Trophoblast cell (in vitro differentiated cells and primary cell): ENCODE data around the gene SLC7A8.

Experiments used
- DNase-seq, 2 donors: peaks; one replicate each; pipeline ENCODE4 v3.0.0-alpha.2; 2016
- H2AFZ ChIP-seq: 2 replicates; pipeline ENCODE4 v1.6.1; 2013; ENCODE audit warnings: low read length, moderate library complexity, mild to moderate bottlenecking; ENCODE audit not compliant: insufficient read depth, poor library complexity
- H2AK5ac ChIP-seq: 2 replicates; pipeline ENCODE4 v1.6.1; 2013; ENCODE audit warnings: mild to moderate bottlenecking, low read length
- H2BK120ac ChIP-seq: 2 replicates; pipeline ENCODE4 v1.6.1; 2013; ENCODE audit warnings: low read length, mild to moderate bottlenecking, moderate library complexity; ENCODE audit not compliant: insufficient read depth, poor library complexity
- H2BK12ac ChIP-seq: 2 replicates; pipeline ENCODE4 v1.6.1; 2013; ENCODE audit warnings: mild to moderate bottlenecking, low read length, moderate library complexity
- H2BK5ac ChIP-seq: 2 replicates; pipeline ENCODE4 v1.6.1; 2013; ENCODE audit warnings: low read length, low read depth, moderate library complexity, mild to moderate bottlenecking; ENCODE audit not compliant: poor library complexity
- H3K14ac ChIP-seq: 2 replicates; pipeline ENCODE4 v1.6.1; 2013; ENCODE audit warnings: mild to moderate bottlenecking, low read length
- H3K18ac ChIP-seq: 2 replicates; pipeline ENCODE4 v1.6.1; 2013; ENCODE audit warnings: mild to moderate bottlenecking, low read length
- H3K23ac ChIP-seq: 2 replicates; pipeline ENCODE4 v1.6.1; 2013; ENCODE audit warnings: low read length
- H3K27ac ChIP-seq: 2 replicates; pipeline ENCODE4 v1.5.1; 2013; ENCODE audit warnings: low read depth, mild to moderate bottlenecking, inconsistent platforms, low read length, moderate library complexity
- H3K27me3 ChIP-seq: 2 replicates; pipeline ENCODE4 v1.6.1; 2013; ENCODE audit warnings: inconsistent platforms, mild to moderate bottlenecking, low read length, moderate library complexity; ENCODE audit not compliant: insufficient read depth
- H3K36me3 ChIP-seq, 2 experiments: 1 replicate in 1 of 2; 2 replicates in 1 of 2; pipeline ENCODE4 v1.6.1; 2013; ENCODE audit warnings: low read length in 2 of 2, mild to moderate bottlenecking in 2 of 2, moderate library complexity in 1 of 2; ENCODE audit not compliant: insufficient read depth in 2 of 2, control insufficient read depth in 1 of 2
- H3K4ac ChIP-seq: 2 replicates; pipeline ENCODE4 v1.6.1; 2013; ENCODE audit warnings: low read depth, mild to moderate bottlenecking, low read length, moderate library complexity
- H3K4me1 ChIP-seq, 2 experiments: 1 replicate in 1 of 2; 2 replicates in 1 of 2; pipeline ENCODE4 v1.6.1; 2013; ENCODE audit warnings: low read length in 2 of 2, mild to moderate bottlenecking in 2 of 2, moderate library complexity in 1 of 2; ENCODE audit not compliant: insufficient read depth in 2 of 2, control insufficient read depth in 1 of 2
- H3K4me2 ChIP-seq: 2 replicates; pipeline ENCODE4 v1.6.1; 2013; ENCODE audit warnings: inconsistent platforms, mild to moderate bottlenecking, low read length, moderate library complexity
- H3K4me3 ChIP-seq: 2 replicates; pipeline ENCODE4 v1.5.1; 2013; ENCODE audit warnings: mild to moderate bottlenecking, low read depth, low read length, inconsistent platforms
- H3K79me1 ChIP-seq: one replicate; pipeline ENCODE4 v1.6.1; 2013; ENCODE audit warnings: low read length
- H3K79me2 ChIP-seq: 2 replicates; pipeline ENCODE4 v1.6.1; 2013; ENCODE audit warnings: low read length, mild to moderate bottlenecking; ENCODE audit not compliant: control insufficient read depth, insufficient read depth, poor library complexity
- H3K9ac ChIP-seq: 2 replicates; pipeline ENCODE4 v1.6.1; 2013; ENCODE audit warnings: mild to moderate bottlenecking, low read length
- H3K9me3 ChIP-seq: 2 replicates; pipeline ENCODE4 v1.6.1; 2013; ENCODE audit warnings: low read depth, mild to moderate bottlenecking, control low read depth, inconsistent platforms, low read length; ENCODE audit not compliant: insufficient read depth
- H4K12ac ChIP-seq: 2 replicates; pipeline ENCODE4 v1.6.1; 2013; ENCODE audit warnings: low read depth, mild to moderate bottlenecking, low read length, moderate library complexity
- H4K8ac ChIP-seq: 2 replicates; pipeline ENCODE4 v1.6.1; 2013; ENCODE audit warnings: low read depth, mild to moderate bottlenecking, low read length, moderate library complexity
- H4K91ac ChIP-seq: one replicate; pipeline ENCODE4 v1.6.1; 2013; ENCODE audit warnings: low read depth, mild to moderate bottlenecking, low read length, moderate library complexity
- WGBS: extraction: QIAGEN DNeasy Blood & Tissue Kit; methylation state at CpG from one replicate; pipeline ENCODE4 v1.1.7; 2013; ENCODE audit warnings: missing lambda C conversion rate; ENCODE audit not compliant: insufficient read length, insufficient coverage; ENCODE audit errors: extremely low coverage; 5-methylcytosine and 5-hydroxymethylcytosine counted together

SLC7A8 gene

GRCh38 chr14:23121361-23121771 lies 62.1 kb downstream of the SLC7A8 start:
- Histone ChIP-seq H2BK12ac (peak overlapping the region; percentile 27), H3K4me3 (no peak overlapping the region), H3K36me3 (no peaks in the 10 kb centered on the region), H3K79me1 (no peaks in the 10 kb centered on the region), H3K4me1 (peaks cover 0 to 2% of the 10 kb centered on the region in 2 experiments), H3K4me2 (no peak overlapping the region), H3K18ac (no peak overlapping the region), H3K27ac (no peak overlapping the region), H3K23ac (no peak overlapping the region), H2BK120ac (no peak overlapping the region), H3K4ac (no peak overlapping the region), H4K8ac (no peak overlapping the region), H3K9ac (no peak overlapping the region), H4K91ac (no peak overlapping the region), H3K14ac (no peak overlapping the region), H3K9me3 (no peaks in the 10 kb centered on the region), H3K79me2 (no peaks in the 10 kb centered on the region), H4K12ac (no peak overlapping the region), H2AFZ (no peak overlapping the region), H3K27me3 (no peaks in the 10 kb centered on the region), H2BK5ac (no peak overlapping the region), H2AK5ac (no peak overlapping the region)
- no CpG with 5 or more reads among the region's 6 CpGs for WGBS
- peak; percentile 9 to 37 for DNase-seq

GRCh38 chr14:23120541-23121251 lies 62.8 kb downstream of the SLC7A8 start:
- Histone ChIP-seq H3K79me1 (no peaks in the 10 kb centered on the region), H3K14ac (no peak overlapping the region), H2AK5ac (no peak overlapping the region), H3K4me1 (peaks cover 0 to 2% of the 10 kb centered on the region in 2 experiments), H3K9me3 (no peaks in the 10 kb centered on the region), H3K27ac (no peak overlapping the region), H4K12ac (no peak overlapping the region), H3K4me3 (no peak overlapping the region), H2BK120ac (no peak overlapping the region), H3K23ac (no peak overlapping the region), H3K9ac (no peak overlapping the region), H2BK5ac (no peak overlapping the region), H3K18ac (no peak overlapping the region), H2AFZ (no peak overlapping the region), H4K8ac (no peak overlapping the region), H3K4ac (no peak overlapping the region), H3K4me2 (no peak overlapping the region), H2BK12ac (no peak overlapping the region), H4K91ac (no peak overlapping the region), H3K36me3 (no peaks in the 10 kb centered on the region), H3K79me2 (no peaks in the 10 kb centered on the region), H3K27me3 (no peaks in the 10 kb centered on the region)
- DNase-seq: peak; percentile 80 to 96
- WGBS: no CpG with 5 or more reads among the region's 9 CpGs

- Histone ChIP-seq H3K9me3 (no peaks in the 10 kb centered on the region), H3K79me1 (no peaks in the 10 kb centered on the region), H4K91ac (no peak overlapping the region), H4K12ac (no peak overlapping the region), H3K4me2 (no peak overlapping the region), H3K4me1 (peaks cover 3 to 6% of the 10 kb centered on the region in 2 experiments), H3K23ac (no peak overlapping the region), H2AFZ (no peak overlapping the region), H2AK5ac (no peak overlapping the region), H3K79me2 (no peaks in the 10 kb centered on the region), H2BK120ac (no peak overlapping the region), H3K36me3 (no peaks in the 10 kb centered on the region), H2BK5ac (no peak overlapping the region), H3K9ac (no peak overlapping the region), H3K4me3 (no peak overlapping the region), H3K27ac (no peak overlapping the region), H2BK12ac (no peak overlapping the region), H3K14ac (no peak overlapping the region), H3K4ac (no peak overlapping the region), H3K27me3 (no peaks in the 10 kb centered on the region), H4K8ac (no peak overlapping the region), H3K18ac (no peak overlapping the region)
- DNase-seq: no peak
- WGBS: no CpG with 5 or more reads among the region's 16 CpGs
Observed at GRCh38 chr14:23119363-23120327, 63.8 kb downstream of the SLC7A8 start.

- Histone ChIP-seq H3K79me2 (no peaks in the 10 kb centered on the region), H2BK5ac (no peak within 1 kb of the TSS), H3K27me3 (no peaks in the 10 kb centered on the region), H3K4me1 (peaks cover 3 to 7% of the 10 kb centered on the region in 2 experiments), H3K9me3 (no peaks in the 10 kb centered on the region), H2BK12ac (no peak within 1 kb of the TSS), H2AK5ac (no peak within 1 kb of the TSS), H2AFZ (no peak within 1 kb of the TSS), H3K4me2 (no peak within 1 kb of the TSS), H3K27ac (no peak within 1 kb of the TSS), H3K9ac (no peak within 1 kb of the TSS), H3K14ac (no peak within 1 kb of the TSS), H3K36me3 (no peaks in the 10 kb centered on the region), H4K91ac (no peak within 1 kb of the TSS), H3K4ac (no peak within 1 kb of the TSS), H4K8ac (no peak within 1 kb of the TSS), H3K23ac (no peak within 1 kb of the TSS), H3K18ac (no peak within 1 kb of the TSS), H3K4me3 (no peak within 1 kb of the TSS), H4K12ac (no peak within 1 kb of the TSS), H2BK120ac (no peak within 1 kb of the TSS), H3K79me1 (no peaks in the 10 kb centered on the region)
- DNase-seq: no peak
- WGBS: no CpG with 5 or more reads among the region's 32 CpGs
Observed at GRCh38 chr14:23118506-23119362, 64.7 kb downstream of the SLC7A8 start, which contains the start of gene CEBPE. CEBPE (minus strand) TSS chr14:23119255; CDS start chr14:23119091, 164 bp downstream.
